Inflammatory macrophage treated with lipopolysaccharide for 1 hour (primary cell): ENCODE measurements around the gene KDM4C.
"Not testable (repeated sequence)": the region's sequence is repeated elsewhere in the genome, so short reads cannot be mapped to it uniquely, and the experiment has no call there.

Experiments
- DNase-seq, 2 donors: peaks; one replicate each; pipeline ENCODE4 v3.0.0-alpha.2; 2020 to 2022

KDM4C gene

DNA sequence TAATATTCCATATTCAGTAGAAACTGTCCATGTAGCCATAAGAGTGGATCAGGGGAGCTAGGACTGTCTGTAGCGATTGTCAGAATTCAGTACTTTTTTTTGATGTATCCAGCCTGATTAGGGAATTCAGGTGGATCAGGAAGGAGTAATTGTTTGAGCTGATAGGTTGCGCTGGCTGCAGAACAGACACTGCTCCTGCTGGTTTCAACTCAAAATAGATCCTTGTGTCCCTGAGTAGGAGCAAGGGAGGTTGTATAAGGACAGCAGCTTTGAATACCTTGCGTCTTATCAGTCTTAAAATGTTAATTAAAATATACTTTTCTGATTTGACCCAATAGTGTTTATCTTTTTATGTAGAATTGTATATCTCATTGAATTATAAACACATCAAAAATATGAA lies 229.6 kb downstream of the KDM4C start:
- no peak for DNase-seq

DNA sequence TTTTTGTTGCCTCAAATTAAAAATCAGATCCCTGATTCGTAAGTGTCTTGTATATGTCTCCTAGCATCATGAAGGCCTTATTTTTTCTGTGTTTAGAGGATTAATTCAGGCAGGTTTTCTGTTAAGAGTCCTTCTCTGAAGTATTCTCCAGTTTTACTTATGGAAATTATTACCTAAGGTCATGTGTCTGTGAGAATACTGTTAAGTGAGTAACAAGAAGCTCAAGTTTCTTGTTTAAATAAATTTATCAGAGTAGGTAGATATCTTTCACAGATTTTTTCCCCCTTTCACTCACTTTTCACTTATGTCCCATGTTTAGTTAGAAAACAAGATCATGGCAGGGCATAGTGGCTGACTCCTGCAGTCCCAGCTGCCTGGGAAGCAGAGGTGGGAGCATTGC lies 233.6 kb downstream of the KDM4C start:
- no peak for DNase-seq

DNA sequence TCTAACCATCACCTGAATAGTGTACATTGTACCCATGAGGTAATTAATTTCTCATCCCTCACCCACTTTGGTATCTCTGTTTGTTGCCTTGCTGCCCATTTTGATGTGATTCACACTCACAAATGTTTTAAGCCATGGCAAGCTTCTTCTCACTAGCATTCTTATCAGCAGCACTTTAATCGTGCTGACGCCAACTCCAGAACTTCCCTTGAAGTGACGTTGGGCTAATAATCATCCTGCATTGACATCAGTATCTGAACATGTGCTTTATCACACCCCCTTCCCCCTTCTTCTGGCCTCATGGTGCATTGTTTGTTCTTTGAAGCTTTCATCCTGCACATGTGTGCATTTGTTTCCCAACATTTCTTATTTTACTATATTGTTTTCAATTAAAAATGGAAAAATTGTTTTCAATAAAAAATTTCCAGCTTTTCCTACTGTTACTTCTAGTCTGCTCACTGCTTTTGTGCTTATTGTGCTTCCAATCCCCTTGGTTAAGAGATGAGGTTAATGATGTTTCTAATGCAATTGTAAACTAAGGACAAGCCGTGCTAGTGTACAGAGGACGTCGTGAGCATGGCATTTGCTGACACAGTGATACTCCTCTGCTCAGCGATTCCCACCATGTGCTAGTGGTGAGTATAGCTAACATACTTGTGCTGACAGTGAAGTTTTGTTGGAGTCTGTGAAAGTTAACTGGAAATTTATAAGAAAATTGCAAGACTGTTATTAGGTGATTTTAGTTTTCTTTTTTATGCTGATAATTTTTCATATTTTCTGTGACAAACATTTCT lies 238.5 kb downstream of the KDM4C start:
- no peak for DNase-seq

- no peak for DNase-seq
Measured at GRCh38 chr9:6997330-6997729, 239.6 kb downstream of the KDM4C start.

- DNase-seq, result no peak
Measured at GRCh38 chr9:6999794-7000193, 242.0 kb downstream of the KDM4C start.

GRCh38 chr9:7001571-7001970 lies 243.8 kb downstream of the KDM4C start:
- no peak for DNase-seq

DNA sequence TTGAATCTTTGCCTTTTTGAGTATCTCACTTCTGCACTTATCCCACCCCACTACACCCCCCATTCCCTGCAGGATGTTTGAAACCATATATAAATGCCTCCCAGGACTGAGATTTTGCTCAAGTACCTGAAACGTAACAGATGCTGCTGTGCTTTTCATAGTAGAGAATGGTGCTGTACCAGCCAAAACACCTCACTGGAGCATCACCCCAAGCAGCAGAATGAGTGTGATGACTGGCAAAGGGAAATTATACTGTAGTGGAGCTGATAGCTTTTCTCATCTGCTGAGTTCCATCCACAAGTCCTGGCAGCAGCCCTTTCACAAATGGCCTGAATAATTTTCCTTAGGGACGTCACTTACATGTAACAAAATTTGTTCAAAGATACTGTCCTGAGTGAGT lies 246.1 kb downstream of the KDM4C start:
- no peak for DNase-seq

GRCh38 chr9:7006417-7006816 lies 248.6 kb downstream of the KDM4C start:
- DNase-seq, result no peak

GRCh38 chr9:7008411-7008810 lies 250.6 kb downstream of the KDM4C start:
- no peak for DNase-seq

DNA sequence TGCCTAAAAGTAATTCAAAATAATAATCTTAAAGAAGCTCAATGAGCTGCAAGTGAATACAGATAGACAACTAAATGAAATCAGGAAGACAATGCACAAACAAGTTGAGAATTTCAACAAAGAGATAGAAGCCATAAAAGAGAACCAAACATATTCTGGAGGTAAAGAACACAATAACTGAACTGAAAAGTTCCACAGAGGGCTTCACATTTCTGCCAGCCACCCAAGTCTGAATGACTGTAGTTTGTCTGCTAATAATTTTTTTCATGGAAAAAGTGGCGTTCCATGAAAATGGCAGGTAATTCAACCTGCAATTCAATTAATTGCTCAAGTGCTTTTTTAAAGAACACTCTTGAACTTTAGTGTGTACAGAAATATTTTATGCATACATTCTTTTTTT lies 251.3 kb downstream of the KDM4C start:
- DNase-seq, result no peak

- DNase-seq, result no peak
Measured at GRCh38 chr9:7011395-7012067, 253.8 kb downstream of the KDM4C start.

DNA sequence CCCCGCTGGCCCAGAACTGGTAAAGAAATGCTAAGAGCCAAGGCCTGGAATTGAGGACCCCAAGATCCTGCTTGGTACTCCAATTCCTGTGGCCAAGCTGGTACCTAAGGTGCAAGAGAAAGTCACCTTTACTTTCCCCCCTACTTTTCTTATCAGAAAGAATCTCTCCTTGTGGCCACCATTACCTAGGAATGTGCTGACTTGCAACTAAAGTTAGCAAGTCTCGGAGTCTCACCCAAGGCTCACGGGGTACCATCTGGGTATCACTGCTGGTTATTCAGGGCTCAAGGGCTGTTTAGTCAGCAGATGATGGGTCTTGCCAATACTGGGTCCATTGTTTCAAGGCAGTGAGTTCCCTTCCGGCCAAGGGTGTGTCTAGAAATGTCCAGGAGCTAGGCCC lies 270.2 kb downstream of the KDM4C start:
- no peak for DNase-seq

DNA sequence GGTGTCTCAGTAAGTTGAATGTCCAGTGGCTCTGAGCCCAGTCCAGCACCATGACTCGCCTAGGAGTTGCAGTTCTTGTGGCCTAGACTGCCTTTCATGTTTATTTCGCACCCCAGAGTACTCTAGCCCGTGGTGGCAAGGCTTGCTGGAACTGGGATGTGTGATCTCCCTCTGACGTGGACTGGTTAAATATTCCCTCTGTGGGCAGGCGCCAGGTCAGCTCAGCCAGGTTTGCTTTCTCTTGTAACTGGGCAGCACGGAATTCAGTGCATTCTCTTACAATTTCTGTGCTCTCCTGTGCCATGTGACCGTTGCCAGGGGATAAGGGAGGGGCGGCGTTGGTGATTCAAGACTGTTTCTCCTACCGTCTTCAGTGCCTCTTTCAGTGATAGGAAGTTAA lies 270.8 kb downstream of the KDM4C start:
- DNase-seq, result no peak

GRCh38 chr9:7030943-7031342 lies 273.2 kb downstream of the KDM4C start:
- DNase-seq, result not testable (repeated sequence)

GRCh38 chr9:7033076-7034045 lies 275.6 kb downstream of the KDM4C start:
- DNase-seq, result no peak

- DNase-seq, result no peak
Measured at GRCh38 chr9:7037176-7037575, 279.4 kb downstream of the KDM4C start.

GRCh38 chr9:7042124-7042523 lies 284.4 kb downstream of the KDM4C start:
- DNase-seq, result no peak

- no peak for DNase-seq
Measured at GRCh38 chr9:7045361-7045760, 287.6 kb downstream of the KDM4C start.

- DNase-seq, result no peak
Measured at GRCh38 chr9:7051711-7052110, 293.9 kb downstream of the KDM4C start.

- DNase-seq, result no peak
Measured at GRCh38 chr9:7053903-7054302, 296.1 kb downstream of the KDM4C start.

- DNase-seq, result no peak
Measured at GRCh38 chr9:7055171-7055903, 297.6 kb downstream of the KDM4C start.

GRCh38 chr9:7056254-7056653 lies 298.5 kb downstream of the KDM4C start:
- no peak for DNase-seq

- DNase-seq, result no peak
Measured at GRCh38 chr9:7058473-7058872, 300.7 kb downstream of the KDM4C start.
